K562 (cell line): ENCODE measurements around the gene DTNB. TPM values are rescaled to one million over a fixed set of nuclear protein-coding genes. Genes with fewer than 3 reads are reported as not detected.

Experiments used
- ATAC-seq: fragments of 200-7000 bp; cut with Tn5 transposase; 3 replicates; pipeline ENCODE4 v1.9.1; 2020; ENCODE audit warnings: moderate library complexity
- BruUV-seq: library from RNA; stranded (reverse); fragments of 400-500 nt; replicated peaks from 2 replicates; lab custom pipeline; 2021; lab: Mats Ljungman, UMichigan
- CTCF ChIA-PET: fragments of 300-600 bp; formaldehyde crosslinking; extraction: SDS; loops from one replicate; lab custom pipeline; 2021; ENCODE audit warnings: low intra/inter-chr PET ratio; lab: Yijun Ruan, JAX
- POLR2A ChIA-PET: fragments of 300-600, 350-650 bp; sonication (Branson Sonifier 250); formaldehyde crosslinking; extraction: SDS; loops from one replicate; lab custom pipeline; 2021; ENCODE audit warnings: antibody characterized with exemption, inconsistent platforms; lab: Yijun Ruan, JAX
- DNase-seq, 4 experiments: peaks; one replicate each; pipeline versions ENCODE4 v3.0.0 to v3.0.0-alpha.2; 2011 to 2018; ENCODE audit warnings: low spot score in 3 of 4, mixed read lengths in 3 of 4; ENCODE audit errors: extremely low read depth in 1 of 4
- FAIRE-seq: peaks from 2 replicates; lab custom pipeline; 2011; peaks lifted over from hg19 to GRCh38; lab: Jason Lieb, UNC
- H2AFZ ChIP-seq: 2 replicates; pipeline ENCODE4 v1.6.0; 2011; ENCODE audit warnings: low read depth, low read length, control low read depth, inconsistent platforms
- H3K27ac ChIP-seq: fragments of 200-600 bp; 3 replicates; pipeline ENCODE4 v1.8.0; 2011; ENCODE audit warnings: low read depth, mild to moderate bottlenecking, control low read depth, inconsistent platforms, low read length, moderate library complexity, mixed read lengths; ENCODE audit errors: extremely low read depth
- H3K27me3 ChIP-seq, 2 experiments: fragments of 300-600 bp in 1 of 2; 2 replicates in 1 of 2; 3 replicates in 1 of 2; pipeline versions ENCODE4 v1.6.0 to v1.8.0; 2011; ENCODE audit warnings: inconsistent platforms in 2 of 2, low read length in 2 of 2, mild to moderate bottlenecking in 1 of 2, mixed read lengths in 1 of 2, moderate library complexity in 1 of 2; ENCODE audit not compliant: control insufficient read depth in 2 of 2, insufficient read depth in 2 of 2
- H3K36me3 ChIP-seq: fragments of 300-600 bp; 3 replicates; pipeline ENCODE4 v1.8.0; 2011; ENCODE audit warnings: mild to moderate bottlenecking, low read length, inconsistent platforms; ENCODE audit not compliant: control insufficient read depth, insufficient read depth
- H3K4me1 ChIP-seq, 2 experiments: fragments of 200-600 bp in 1 of 2; replicated peaks in 1 of 2; 2 replicates in 1 of 2; 3 replicates in 1 of 2; pipeline versions ENCODE4 v1.5.1 to v1.8.0; 2011; ENCODE audit warnings: inconsistent platforms in 2 of 2, low read length in 2 of 2, mild to moderate bottlenecking in 1 of 2, mixed read lengths in 1 of 2, moderate library complexity in 1 of 2; ENCODE audit not compliant: control insufficient read depth in 2 of 2, insufficient read depth in 2 of 2
- H3K4me2 ChIP-seq: 2 replicates; pipeline ENCODE4 v1.6.1; 2011; ENCODE audit warnings: low read length, control low read depth, inconsistent platforms, mixed read lengths; ENCODE audit not compliant: insufficient read depth
- H3K4me3 ChIP-seq: fragments of 200-600 bp; sonication (generic), shearing (Covaris generic); 2 replicates; pipeline ENCODE4 v1.5.1; 2016; ENCODE audit warnings: control low read depth, inconsistent platforms
- H3K79me2 ChIP-seq: fragments of 200-600 bp; 3 replicates; pipeline ENCODE4 v1.8.0; 2011; ENCODE audit warnings: low read length, inconsistent platforms; ENCODE audit not compliant: control insufficient read depth, insufficient read depth
- H3K9ac ChIP-seq, 2 experiments: 2 replicates each; pipeline versions ENCODE4 v1.6.0 to v1.6.1; 2011; ENCODE audit warnings: low read depth in 2 of 2, low read length in 2 of 2, control low read depth in 1 of 2, inconsistent platforms in 1 of 2, mild to moderate bottlenecking in 1 of 2, mixed read lengths in 1 of 2; ENCODE audit not compliant: insufficient read depth in 1 of 2
- H3K9me1 ChIP-seq: one replicate; pipeline ENCODE4 v1.6.0; 2011; ENCODE audit warnings: inconsistent platforms, mild to moderate bottlenecking, low read length, moderate library complexity; ENCODE audit not compliant: control insufficient read depth, insufficient read depth
- H3K9me3 ChIP-seq: replicated peaks from 2 replicates; pipeline ENCODE4 v1.5.1; 2011; ENCODE audit warnings: low read depth, low read length, inconsistent platforms; ENCODE audit not compliant: control insufficient read depth, insufficient read depth
- H4K20me1 ChIP-seq: replicated peaks from 2 replicates; pipeline ENCODE4 v1.6.1; 2011; ENCODE audit warnings: low read length, inconsistent platforms, mixed read lengths; ENCODE audit not compliant: control insufficient read depth, insufficient read depth
- CHCHD3 ChIP-seq: fragments of 250-450 bp; sonication (Bioruptor Pico); IDR thresholded peaks from 2 replicates; pipeline ENCODE4 v2.1.2; 2022; ENCODE audit warnings: mild to moderate bottlenecking
- HMGN3 ChIP-seq: IDR thresholded peaks from 2 replicates; pipeline ENCODE4 v1.6.1; 2011; ENCODE audit warnings: borderline replicate concordance, low read depth, mild to moderate bottlenecking, mixed read lengths, low read length; ENCODE audit not compliant: insufficient read length; ENCODE audit errors: extremely low read depth
- NR2C2 ChIP-seq, 2 experiments: fragments of 200-800 bp in 1 of 2; sonication (Bioruptor generic) in 1 of 2; sonication (generic) in 1 of 2; formaldehyde crosslinking in 1 of 2; IDR thresholded peaks; 2 replicates each; pipeline versions ENCODE4 v1.6.1 to v1.8.0; 2016 to 2022; ENCODE audit warnings: mild to moderate bottlenecking in 1 of 2, missing compliant biosample characterization in 1 of 2, missing genetic modification characterization in 1 of 2, missing genetic modification reagents in 1 of 2
- SMAD1 ChIP-seq: fragments of 150-350 bp; IDR thresholded peaks from 2 replicates; pipeline ENCODE4 v1.6.1; 2014; ENCODE audit warnings: low read length, low read depth; ENCODE audit not compliant: partially characterized antibody
- ZBTB1 ChIP-seq: sonication (generic); formaldehyde crosslinking; IDR thresholded peaks from 2 replicates; pipeline ENCODE4 v1.8.1; 2023; ENCODE audit warnings: missing genetic modification reagents, low read depth, mild to moderate bottlenecking, borderline replicate concordance
- ZNF121 ChIP-seq: sonication (generic); formaldehyde crosslinking; conservative IDR thresholded peaks from 2 replicates; pipeline ENCODE4 v1.8.0; 2022; ENCODE audit warnings: missing genetic modification reagents
- ZNF175 ChIP-seq: fragments of 200-800 bp; sonication (Bioruptor generic); IDR thresholded peaks from 2 replicates; pipeline ENCODE4 v1.6.1; 2016; ENCODE audit warnings: low read depth, mild to moderate bottlenecking, missing genetic modification characterization, missing compliant biosample characterization
- ZNF212 ChIP-seq: fragments of 450-650 bp; formaldehyde crosslinking; IDR thresholded peaks from 2 replicates; pipeline ENCODE4 v1.4.0; 2020; ENCODE audit warnings: mild to moderate bottlenecking
- ZNF41 ChIP-seq: fragments of 250-450 bp; sonication (Bioruptor Pico); conservative IDR thresholded peaks from 2 replicates; pipeline ENCODE4 v1.4.0; 2020; ENCODE audit warnings: mild to moderate bottlenecking
- ZNF76 ChIP-seq: fragments of 250-450 bp; sonication (Bioruptor Pico); IDR thresholded peaks from 2 replicates; pipeline ENCODE4 v1.4.0; 2020; ENCODE audit warnings: mild to moderate bottlenecking, moderate library complexity, borderline replicate concordance
- WGBS: fragments of 100-300 bp; shearing (Covaris generic); methylation state at CpG from one replicate; pipeline ENCODE4 v1.1.6; 2016; ENCODE audit warnings: low coverage, mixed read lengths; ENCODE audit not compliant: insufficient coverage; ENCODE audit errors: missing lambda C conversion rate; 5-methylcytosine and 5-hydroxymethylcytosine counted together
- in situ Hi-C: fragments of 300-500 bp; cut with MboI; formaldehyde crosslinking; loops from 4 replicates; pipeline ENCODE4 v1.15.0; 2018; ENCODE audit warnings: inconsistent platforms, mixed read lengths
- intact Hi-C: fragments of 100-400 bp; cut with micrococcal nuclease; formaldehyde crosslinking; loops from 2 replicates; pipeline ENCODE4 v1.14.2; 2022
- polyA plus RNA-seq, 8 experiments: library from polyadenylated mRNA; depleted of rRNA in 4 of 8; stranded (reverse) in 5 of 8; unstranded in 3 of 8; fragments of >200 nt; fragmentation: Nextera tagmentation in 2 of 8; fragmentation: Illumina TruSeq in 1 of 8; extraction: Ambion mirVana in 2 of 8; extraction: Trizol in 1 of 8; gene quantifications; 2 replicates each; pipeline versions ENCODE4 v1.2.1 to v1.2.3, GENCODE V29; 2011 to 2014; ENCODE audit warnings: inconsistent platforms in 1 of 8, missing spikeins in 1 of 8
- total RNA-seq, 7 experiments: library from RNA; depleted of rRNA in 6 of 7; stranded (reverse); fragments of >200 nt in 6 of 7; fragmentation: Illumina TruSeq in 2 of 7; extraction: Trizol in 2 of 7; gene quantifications; 2 replicates each; pipeline versions ENCODE4 v1.2.1 to v1.2.3, GENCODE V29; 2011 to 2021; ENCODE audit warnings: low replicate concordance in 1 of 7
- TF ChIP-seq, protein P1 (sequence below): fragments of 150-350 bp; IDR thresholded peaks from 2 replicates; pipeline ENCODE4 v1.6.1; 2014; ENCODE audit warnings: low read depth, mild to moderate bottlenecking, low read length, borderline replicate concordance
- TF ChIP-seq, protein P2 (sequence below): sonication (generic); formaldehyde crosslinking; IDR thresholded peaks from 2 replicates; pipeline ENCODE4 v1.8.0; 2022; ENCODE audit warnings: mild to moderate bottlenecking, missing genetic modification reagents

DTNB gene
- total and polyA plus RNA-seq, 9 of the 15 experiments (the other 6 are each of a cell fraction or from before 2014, with no cell fraction given): 0.18 to 2.0 (median 0.77) TPM; not detected in 2

DNA sequence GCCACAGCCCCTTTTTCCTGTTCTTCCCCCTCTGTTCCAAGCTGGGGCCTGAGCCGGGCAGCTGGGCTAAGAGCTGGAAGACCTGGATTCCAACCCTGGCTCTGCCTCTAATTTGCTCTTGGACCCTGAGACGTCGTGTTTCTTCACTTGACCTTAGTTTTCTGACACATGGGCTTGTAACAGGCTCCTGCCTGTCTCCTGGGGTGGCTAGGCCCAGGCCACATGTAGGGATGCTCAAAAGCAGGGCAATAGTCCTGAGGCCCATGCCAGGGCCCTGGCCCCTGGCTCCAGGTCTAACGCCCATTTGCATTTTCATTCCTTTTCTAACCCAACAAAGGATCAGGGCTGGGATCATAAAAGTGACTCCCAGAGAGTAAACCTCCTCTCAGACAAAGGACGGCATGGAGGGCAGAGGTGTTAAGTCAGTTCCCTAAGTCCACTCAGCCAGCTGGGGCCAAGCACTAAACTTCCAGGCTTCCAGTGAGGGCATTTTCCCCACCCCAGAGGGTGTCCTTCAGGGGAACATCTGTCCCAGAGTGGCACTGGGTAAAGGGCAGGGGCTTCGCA lies 315.0 kb downstream of the DTNB start:
- no peak overlapping the region for H3K9ac ChIP-seq
- H3K27me3 ChIP-seq: peaks cover 26 to 64% of the 10 kb centered on the region in 2 experiments; a peak in 4 of 5 replicates
- FAIRE-seq (no peak), ATAC-seq (no peak), DNase-seq (no peak)
- intact Hi-C loops: no loop called here
- H3K4me2 ChIP-seq: no peak overlapping the region
- no peak overlapping the region for H2AFZ ChIP-seq
- 7% methylated on average over 6 of the region's 6 CpGs for WGBS
- no peaks in the 10 kb centered on the region for H3K36me3 ChIP-seq
- H3K27ac ChIP-seq: no peak overlapping the region
- no TSS peak for BruUV-seq
- no peaks in the 10 kb centered on the region for H4K20me1 ChIP-seq
- no peaks in the 10 kb centered on the region for H3K9me3 ChIP-seq
- H3K79me2 ChIP-seq: no peaks in the 10 kb centered on the region
- ChIA-PET CTCF (no interaction called here), POLR2A (interaction anchor here (0.8 kb wide), 1 partner anchor 21 kb away, joined by 4 read pairs; no protein-coding TSS in a partner anchor)
- in situ Hi-C loops: no loop called here
- peaks cover 0 to 9% of the 10 kb centered on the region in 2 experiments; a peak in 3 of 5 replicates for H3K4me1 ChIP-seq
- no peaks in the 10 kb centered on the region for H3K9me1 ChIP-seq
- no peak overlapping the region for H3K4me3 ChIP-seq
- TF ChIP-seq CHCHD3 (CRISPR knock-in tag) (no peak), ZNF76 (CRISPR knock-in tag) (no peak), HMGN3 (no peak), SMAD1 (no peak), NR2C2 (CRISPR knock-in tag; IDR thresholded peaks at IDR 0.05) (no peak), NR2C2 (tag; IDR thresholded peaks at IDR 0.05) (no peak), ZNF212 (CRISPR knock-in tag) (no peak), ZBTB1 (no peak), ZNF175 (CRISPR knock-in tag) (no peak), ZNF41 (CRISPR knock-in tag) (no peak), ZNF121 (CRISPR knock-in tag) (no peak)
- TF ChIP-seq, protein P1, sequence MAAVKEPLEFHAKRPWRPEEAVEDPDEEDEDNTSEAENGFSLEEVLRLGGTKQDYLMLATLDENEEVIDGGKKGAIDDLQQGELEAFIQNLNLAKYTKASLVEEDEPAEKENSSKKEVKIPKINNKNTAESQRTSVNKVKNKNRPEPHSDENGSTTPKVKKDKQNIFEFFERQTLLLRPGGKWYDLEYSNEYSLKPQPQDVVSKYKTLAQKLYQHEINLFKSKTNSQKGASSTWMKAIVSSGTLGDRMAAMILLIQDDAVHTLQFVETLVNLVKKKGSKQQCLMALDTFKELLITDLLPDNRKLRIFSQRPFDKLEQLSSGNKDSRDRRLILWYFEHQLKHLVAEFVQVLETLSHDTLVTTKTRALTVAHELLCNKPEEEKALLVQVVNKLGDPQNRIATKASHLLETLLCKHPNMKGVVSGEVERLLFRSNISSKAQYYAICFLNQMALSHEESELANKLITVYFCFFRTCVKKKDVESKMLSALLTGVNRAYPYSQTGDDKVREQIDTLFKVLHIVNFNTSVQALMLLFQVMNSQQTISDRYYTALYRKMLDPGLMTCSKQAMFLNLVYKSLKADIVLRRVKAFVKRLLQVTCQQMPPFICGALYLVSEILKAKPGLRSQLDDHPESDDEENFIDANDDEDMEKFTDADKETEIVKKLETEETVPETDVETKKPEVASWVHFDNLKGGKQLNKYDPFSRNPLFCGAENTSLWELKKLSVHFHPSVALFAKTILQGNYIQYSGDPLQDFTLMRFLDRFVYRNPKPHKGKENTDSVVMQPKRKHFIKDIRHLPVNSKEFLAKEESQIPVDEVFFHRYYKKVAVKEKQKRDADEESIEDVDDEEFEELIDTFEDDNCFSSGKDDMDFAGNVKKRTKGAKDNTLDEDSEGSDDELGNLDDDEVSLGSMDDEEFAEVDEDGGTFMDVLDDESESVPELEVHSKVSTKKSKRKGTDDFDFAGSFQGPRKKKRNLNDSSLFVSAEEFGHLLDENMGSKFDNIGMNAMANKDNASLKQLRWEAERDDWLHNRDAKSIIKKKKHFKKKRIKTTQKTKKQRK: no peak
- TF ChIP-seq, protein P2, sequence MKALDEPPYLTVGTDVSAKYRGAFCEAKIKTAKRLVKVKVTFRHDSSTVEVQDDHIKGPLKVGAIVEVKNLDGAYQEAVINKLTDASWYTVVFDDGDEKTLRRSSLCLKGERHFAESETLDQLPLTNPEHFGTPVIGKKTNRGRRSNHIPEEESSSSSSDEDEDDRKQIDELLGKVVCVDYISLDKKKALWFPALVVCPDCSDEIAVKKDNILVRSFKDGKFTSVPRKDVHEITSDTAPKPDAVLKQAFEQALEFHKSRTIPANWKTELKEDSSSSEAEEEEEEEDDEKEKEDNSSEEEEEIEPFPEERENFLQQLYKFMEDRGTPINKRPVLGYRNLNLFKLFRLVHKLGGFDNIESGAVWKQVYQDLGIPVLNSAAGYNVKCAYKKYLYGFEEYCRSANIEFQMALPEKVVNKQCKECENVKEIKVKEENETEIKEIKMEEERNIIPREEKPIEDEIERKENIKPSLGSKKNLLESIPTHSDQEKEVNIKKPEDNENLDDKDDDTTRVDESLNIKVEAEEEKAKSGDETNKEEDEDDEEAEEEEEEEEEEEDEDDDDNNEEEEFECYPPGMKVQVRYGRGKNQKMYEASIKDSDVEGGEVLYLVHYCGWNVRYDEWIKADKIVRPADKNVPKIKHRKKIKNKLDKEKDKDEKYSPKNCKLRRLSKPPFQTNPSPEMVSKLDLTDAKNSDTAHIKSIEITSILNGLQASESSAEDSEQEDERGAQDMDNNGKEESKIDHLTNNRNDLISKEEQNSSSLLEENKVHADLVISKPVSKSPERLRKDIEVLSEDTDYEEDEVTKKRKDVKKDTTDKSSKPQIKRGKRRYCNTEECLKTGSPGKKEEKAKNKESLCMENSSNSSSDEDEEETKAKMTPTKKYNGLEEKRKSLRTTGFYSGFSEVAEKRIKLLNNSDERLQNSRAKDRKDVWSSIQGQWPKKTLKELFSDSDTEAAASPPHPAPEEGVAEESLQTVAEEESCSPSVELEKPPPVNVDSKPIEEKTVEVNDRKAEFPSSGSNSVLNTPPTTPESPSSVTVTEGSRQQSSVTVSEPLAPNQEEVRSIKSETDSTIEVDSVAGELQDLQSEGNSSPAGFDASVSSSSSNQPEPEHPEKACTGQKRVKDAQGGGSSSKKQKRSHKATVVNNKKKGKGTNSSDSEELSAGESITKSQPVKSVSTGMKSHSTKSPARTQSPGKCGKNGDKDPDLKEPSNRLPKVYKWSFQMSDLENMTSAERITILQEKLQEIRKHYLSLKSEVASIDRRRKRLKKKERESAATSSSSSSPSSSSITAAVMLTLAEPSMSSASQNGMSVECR: no peak
